Activated CD4-positive, alpha-beta T cell treated with anti-CD3 and anti-CD28 coated beads, Interleukin-2, amount 50 U/mL, for 16 hours (primary cell): ENCODE measurements around the gene SLC25A28.
"Not testable (repeated sequence)": the region's sequence is repeated elsewhere in the genome, so short reads cannot be mapped to it uniquely, and the experiment has no call there.

Experiments used
- DNase-seq: peaks from one replicate; pipeline ENCODE4 v3.0.0-alpha.2; 2020

The SLC25A28 gene

DNA sequence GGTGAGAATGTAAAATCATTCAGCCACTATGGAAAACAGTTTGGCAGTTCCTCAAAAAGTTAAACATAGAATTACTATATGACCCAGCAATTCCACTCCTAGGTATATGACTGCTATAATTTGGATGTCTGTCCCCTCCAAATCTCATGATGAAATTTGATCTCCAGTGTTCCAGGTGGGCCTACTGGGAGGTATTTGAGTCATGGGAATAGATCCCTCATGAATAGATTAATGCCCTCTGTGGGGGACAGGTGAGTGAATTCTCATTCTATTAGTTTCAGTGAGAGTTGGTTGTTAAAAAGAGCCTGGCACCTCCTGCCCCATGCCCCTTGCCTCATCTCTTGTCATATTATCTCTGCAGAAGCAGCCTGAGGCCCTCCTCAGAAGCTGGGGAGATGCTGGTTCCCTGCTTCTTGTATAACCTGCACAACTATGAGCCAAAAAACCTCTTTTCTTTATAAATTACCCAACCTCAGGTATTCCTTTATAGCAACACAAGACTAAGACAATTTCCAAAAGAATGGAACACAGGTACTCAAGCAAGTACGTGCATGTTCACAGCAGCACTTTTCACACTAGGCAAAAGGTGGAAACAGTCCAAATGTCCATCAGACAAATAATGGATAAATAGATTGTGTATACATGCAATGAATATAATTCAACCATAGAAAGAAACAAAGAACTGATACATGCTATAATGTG is 8.8 kb upstream of the SLC25A28 start:
- no peak for DNase-seq

DNA sequence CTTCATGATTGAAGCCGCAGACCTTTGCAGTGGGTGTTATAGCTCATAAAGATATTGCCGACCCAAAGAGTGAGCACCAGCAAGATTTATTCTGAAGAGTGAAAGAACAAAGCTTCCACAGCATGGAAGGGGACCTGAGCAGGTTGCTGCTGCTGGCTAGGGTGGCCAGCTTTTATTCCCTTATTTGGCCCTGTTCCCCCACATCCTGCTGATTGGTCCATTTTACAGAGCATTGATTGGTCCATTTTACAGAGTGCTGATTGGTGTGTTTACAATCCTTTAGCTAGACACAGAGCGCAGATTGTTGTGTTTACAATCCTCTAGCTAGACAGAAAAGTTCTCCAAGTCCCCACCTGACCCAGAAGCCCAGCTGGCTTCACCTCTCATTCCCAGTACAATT is 4.9 kb upstream of the SLC25A28 start:
- DNase-seq = not testable (repeated sequence)

DNA sequence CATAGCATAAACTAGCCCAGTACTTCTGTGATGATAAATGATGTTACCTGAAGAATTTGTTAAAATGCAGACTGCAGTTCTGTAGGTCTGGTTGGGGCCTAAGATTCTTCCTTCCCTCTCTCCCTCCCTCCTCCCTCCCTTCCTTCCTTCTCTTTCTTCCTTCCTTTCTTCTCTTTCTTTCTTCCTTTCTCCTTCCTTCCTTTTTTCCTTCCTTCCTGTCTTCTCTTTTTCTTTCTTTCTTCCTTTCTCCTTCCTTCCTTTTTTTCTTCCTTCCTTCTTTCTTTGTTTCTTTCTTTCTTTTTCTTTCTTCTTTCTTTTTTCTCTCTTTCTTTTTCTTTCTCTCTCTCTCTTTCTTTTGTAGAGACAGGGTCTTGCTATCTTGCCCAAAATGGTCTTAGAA is 3.7 kb upstream of the SLC25A28 start:
- DNase-seq = no peak

DNA sequence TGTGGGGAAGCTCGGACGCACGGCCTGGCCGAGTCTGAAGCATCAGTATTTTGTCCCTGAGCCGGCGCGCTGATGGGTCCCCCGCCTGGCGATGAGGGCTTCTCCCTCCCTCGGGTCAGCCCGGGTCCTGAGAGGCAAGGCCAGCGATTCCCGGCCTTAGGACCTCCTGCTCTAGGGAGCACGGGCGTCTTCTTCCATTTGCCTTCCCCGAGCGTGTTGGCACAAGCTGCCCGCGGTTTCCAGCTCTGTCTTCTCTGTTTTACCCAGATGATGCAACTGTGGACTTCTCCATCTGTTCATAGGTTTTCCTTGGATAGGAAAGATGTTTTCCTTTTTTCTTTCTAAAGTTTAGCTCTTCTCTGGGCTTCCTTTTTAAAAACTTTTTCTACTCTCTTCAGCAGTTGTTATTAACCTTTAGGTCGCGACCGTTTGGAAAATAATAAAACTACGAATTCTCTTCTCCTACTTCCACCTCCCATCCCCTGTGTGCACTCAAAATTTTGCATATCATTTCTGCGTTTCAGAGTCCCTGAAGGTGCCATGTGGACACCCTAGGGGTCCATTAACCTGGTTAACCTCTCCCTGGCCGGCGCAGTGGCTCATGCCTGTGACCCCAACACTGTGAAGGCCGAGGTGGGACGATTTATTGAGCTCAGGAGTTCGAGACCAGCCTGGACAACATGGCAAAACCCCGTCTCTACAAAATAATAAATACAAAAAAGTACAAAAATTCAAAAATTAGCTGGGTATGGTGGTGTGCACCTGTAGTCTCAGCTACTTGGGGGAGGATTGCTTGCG is 1.4 kb upstream of the SLC25A28 start:
- no peak for DNase-seq

DNA sequence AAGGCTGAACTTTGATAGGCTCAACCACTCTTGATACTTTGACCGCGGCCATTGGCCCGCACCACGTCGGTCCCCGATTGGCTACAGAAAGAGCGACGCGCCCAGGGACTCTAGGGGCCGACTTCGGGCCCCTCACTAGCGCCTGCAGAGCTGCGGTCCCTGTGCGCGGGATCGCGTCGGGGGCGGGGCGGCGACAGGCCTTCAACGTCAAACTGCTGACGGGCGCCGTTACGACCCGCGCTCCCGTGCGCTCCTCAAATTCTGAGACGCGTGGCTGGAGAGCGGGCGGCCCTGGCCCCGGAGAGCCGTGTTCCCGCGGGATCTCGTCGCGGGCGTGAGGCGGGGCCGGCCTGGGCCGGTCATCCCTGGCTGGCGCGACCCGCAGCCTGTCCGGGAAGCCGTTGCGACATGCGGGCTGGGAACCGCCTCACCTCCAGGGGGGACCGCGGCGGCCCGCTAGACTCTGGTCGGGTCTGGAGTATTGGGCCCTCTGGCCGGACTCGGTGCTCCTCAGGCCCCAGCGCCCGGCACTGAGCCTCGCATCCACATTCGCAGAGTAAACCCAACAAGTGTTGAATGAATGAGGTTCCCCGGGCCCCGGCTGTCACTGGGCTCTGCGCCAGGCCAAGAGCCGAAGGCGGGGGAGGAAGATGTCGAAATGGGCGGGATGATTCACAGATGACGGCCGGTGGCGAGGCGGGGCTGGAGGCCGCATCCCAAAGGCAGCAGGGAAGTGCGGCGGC is 643 bp upstream of the SLC25A28 start:
- DNase-seq = peak; percentile 77

DNA sequence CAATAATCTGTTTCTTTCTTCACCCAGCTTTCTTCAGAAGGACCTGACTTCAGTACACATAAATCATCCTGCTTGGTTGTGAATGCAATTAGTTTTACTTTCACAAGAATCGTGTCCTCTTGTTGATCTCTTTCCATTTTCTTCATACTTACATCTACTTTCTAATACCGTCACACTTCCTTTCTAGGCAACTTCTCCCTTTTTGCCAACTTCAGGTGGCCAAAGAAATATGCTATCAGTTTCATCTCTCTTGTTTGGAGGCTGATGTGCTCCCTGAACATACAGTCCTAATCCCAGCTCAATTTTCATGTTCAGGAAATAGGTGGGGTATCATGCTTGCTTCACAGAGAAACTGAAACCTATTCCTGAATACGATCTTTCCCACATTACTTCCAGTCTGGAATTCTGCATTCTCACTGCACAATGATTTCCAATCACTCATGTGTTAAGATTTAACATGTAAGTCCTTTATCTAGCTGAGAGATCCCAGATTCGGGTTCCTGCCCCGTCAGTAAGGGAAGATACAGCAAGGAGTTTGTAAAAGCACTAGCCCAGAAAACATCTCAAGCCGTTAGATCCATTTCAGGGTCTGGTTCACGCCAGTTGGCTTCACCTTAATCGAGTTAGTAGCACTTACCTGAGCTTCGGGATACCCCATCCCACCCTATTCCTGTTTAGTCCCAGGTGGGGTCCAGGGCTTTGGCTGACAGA is 994 bp downstream of the SLC25A28 start:
- peak; percentile 45 for DNase-seq

DNA sequence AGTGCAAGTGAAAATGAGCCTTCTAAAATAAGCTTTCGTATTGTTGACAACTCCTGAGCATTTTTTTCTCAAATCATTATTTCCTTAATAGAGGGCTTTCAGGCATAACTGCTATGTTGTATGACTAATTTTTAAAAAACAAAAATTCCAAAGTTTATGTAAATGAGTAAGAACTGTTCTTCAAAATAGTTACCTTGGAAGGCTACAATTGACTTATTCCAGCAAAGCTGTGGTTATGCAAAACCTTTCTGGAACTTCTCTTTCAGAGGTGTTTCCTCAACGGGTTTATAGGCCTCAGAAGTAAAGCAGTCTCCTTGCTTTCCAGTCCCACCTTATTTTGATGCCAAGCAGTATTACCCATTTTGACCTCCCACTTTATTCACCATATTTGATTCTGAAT is 2.5 kb downstream of the SLC25A28 start:
- DNase-seq = no peak

DNA sequence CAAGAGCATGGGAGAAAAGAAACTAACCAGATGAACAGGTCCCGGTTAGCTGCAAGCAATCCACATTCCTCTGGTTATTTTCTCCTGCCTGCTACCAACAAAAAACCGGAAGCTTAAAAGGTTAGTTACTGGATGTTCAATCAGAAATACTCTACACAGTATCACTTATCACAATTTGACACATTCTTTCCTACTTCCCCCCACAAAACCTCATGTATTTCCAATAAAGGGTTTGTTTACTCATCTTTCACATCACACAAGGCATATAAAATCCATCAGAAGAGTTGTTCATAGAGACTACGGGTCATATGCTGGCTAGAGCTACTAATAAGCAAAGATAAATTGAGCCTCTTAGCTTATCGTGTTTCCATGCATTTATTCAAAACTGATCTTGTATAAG is 4.8 kb downstream of the SLC25A28 start:
- DNase-seq = peak; percentile 47

DNA sequence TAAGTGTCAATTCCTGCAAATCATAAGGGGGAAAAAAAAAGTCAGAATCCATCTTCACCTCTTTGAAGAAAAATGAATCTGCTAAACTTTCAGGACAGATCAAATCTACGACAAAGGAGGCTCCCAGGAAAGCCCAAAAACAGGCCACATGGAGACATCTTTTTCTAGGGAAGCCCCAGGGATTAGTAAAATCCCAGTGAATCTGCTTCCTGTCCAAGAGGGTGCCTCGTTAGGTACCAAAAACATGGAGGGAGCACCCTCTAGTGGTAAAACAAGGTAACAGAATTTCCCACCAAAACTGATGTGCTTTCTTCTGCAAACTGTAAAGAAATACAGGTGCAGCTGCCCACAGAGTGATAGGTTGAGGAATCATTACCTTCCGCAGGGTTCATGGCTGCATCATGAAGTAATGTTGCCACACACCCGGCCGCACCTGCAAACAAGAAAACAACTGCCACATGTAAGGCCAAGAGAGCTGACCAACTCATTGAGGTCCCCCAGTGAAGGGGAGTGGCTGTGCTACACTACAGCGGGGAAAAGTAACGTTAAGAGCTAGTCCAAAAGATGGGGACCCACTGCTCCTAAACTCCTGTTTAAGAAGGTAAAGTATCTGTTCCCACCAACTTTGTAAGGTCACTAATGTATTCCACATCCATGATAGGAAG is 7.9 kb downstream of the SLC25A28 start:
- peak; percentile 65 for DNase-seq

DNA sequence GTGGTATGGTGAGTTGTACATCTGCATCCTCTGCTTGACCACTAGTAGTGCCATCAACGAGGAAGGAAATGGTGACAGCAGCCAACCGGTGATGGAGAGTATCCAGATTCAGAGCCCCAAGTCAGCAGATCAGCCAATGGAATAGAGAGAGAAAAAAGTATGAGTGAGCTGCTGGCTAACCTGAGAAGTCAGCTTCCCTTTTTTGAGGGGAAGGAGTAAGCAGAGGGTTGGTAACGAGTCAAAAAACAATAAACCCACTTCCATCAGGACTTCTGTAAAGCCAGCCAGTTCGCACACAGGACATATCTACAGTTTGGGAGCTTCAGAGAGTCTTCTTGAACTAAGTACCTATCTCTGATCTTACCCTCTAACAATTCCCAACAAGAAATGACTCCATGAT is 8.9 kb downstream of the SLC25A28 start:
- DNase-seq = no peak

DNA sequence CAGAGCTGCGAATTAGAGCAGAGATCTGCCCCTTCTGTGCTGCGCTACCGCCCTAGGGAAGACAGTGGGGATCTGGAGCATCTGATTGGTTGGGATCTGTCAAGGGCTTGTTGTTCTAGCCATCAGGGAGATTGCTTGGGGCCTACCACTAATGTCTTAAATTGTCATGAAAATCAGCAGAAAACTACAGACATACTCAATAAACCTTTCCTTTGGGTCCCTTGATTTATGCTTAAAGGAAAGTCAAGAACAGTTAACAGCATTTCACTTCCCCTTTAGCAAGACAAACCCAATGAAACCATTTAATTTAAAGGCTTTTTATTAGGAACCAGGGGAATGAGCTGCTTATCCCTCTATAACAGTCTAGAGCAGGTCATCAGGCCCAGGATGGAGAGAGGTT is 10.0 kb downstream of the SLC25A28 start:
- DNase-seq = no peak

DNA sequence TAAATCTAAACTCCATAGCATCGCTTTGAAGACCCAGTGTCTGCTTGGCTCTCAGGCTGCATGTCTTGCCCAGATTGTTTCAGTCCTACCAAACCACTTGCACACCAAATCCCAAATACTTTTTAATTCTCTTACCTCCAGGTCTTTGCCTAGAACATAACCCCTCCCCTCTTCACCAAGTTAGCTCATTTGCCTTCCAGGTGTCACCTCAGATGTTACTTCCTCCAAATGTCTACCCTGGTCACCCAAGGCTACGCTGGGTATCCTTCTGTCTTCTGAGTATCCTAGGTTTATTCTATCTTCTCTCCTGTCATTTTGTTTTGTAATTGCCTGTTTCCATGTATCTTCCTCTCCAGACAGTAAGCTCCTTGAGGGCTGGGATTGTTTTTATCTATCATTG is 11.1 kb downstream of the SLC25A28 start:
- DNase-seq = no peak

DNA sequence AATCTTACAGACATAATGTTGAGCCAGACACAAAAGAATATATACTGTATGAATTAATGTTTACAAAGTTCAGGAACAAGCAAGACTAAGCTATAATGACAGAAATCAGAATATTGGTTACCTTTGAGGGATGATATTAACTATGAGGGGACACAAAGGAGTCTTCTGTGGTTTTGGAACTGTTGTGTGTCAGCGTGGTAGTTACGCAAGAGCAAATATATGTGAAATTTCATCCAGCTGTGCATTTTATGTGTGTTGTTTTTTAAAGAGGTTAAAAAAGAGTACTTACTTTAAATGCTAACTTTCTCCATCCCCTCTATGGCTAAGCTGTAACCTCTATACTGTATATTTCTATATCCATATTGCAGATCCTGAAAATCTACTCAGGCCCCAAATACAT is 14.9 kb downstream of the SLC25A28 start:
- no peak for DNase-seq

DNA sequence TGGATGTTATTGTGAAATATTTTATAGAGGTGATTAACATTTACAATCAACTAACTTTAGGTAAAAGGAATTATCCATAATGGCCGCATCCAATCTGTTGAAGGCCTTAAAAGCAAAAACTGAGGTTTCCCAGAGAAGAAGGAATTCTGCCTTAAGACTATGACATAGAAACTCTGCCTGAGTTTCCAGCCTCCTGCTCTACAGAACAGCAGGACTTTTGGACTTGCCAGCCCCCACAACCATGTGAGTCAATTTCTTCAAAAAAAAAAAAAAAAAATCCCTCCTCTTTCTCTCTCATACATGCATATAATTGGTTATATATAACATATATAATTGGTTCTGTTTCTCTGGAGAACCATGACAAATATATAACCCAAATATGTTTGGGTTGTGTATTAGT is 15.4 kb downstream of the SLC25A28 start:
- no peak for DNase-seq

DNA sequence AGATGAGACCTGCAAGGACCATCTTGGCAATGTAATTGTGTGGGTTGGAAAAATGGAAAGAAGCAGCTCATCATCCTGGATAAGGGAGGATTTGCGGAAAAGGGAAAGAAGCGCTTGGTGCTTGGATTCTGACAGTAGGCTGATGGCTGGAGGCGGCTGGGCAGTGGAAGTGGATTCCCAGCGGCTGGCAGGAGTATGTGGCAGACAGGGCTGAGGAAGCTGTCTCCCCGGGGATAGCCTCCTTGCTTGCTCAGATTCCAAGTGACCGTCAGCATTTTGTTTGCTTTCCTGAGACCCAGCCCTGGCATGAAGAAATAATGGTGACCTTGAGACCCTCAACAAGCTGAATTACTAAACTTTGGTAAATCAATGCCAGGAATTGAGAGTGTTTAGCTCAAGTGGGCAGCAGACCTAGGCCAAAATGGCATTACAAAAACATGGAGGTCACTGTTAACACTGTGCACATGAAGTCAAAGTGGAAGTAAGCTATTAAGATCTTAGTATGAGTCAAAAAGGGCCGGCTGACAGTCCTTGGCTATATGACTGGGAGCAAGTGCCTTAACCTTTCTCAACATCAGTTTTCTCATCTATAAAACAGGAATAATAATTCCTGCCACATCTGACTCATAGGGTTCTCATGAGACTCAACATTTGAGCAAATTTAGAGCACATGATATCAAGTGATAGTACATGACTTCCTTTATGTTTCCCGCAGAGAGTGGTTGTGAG is 21.3 kb downstream of the SLC25A28 start:
- no peak for DNase-seq

DNA sequence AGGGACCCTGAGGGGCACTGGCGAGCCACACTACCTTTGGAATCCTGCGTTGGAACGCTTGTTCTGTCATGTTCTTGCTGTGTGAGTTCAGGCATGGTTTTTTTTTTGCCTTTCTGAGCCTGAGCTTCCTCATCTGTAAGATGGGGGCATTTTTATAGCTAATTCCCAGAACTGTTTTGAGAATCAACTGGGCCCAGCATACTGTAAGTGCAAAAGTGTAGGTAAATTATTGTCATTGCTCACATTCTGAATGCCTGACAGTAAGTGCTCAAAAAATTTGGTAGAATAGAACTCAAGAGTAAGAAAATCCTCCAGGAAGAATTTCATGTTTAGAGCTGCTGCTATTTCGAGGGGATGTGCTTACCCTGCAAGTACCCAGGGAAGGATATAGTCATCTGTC is 22.2 kb downstream of the SLC25A28 start:
- DNase-seq = no peak

DNA sequence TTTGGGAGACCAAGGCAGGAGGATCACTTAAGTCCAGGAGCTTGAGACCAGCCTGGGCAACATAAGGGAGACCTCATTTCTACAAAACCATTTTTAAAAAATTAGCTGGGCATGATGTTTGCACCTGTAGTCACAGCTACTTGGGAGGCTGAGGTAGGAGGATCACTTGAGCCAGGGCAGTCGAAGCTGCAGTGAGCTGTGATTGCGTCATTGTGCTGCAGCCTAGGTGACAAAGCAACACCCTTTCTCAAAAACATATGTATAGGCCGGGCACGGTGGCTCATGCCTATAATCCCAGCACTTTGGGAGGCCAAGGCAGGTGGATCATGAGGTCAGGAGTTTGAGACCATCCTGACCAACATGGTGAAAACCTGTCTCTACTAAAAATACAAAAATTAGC is 23.5 kb downstream of the SLC25A28 start:
- DNase-seq = not testable (repeated sequence)

DNA sequence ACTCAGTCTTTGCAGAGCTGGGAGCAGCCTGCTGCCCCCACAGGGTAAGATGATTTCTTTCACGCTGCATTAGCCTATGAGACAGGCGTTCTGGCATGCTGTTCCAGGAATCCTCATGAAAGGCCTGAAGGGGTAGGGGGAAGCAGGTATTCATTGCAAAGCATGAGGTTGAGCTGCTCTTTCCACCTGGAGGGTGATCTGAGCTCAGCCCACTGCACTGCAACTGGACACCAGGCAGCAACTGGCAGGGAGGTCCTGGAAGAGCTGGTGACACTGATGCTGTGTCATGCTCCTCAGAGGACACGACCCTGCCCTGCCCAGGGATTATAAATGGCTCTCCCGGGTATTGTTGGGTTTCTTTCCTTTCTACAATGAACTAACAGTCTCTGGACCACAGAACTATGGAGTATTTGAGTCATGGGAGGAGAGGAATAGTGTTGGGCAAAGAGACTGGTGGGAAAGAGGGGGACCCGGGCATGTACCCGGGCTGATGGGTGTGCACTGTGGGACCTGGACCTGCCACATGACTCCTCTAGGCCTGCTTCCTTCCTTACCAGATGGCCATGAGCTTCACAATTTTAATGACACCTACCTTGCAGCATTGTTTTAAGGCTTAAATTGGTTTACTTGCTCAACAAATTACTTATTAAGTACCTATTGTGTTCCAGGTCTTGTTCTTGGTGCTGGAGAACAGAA is 24.3 kb downstream of the SLC25A28 start:
- DNase-seq = no peak

DNA sequence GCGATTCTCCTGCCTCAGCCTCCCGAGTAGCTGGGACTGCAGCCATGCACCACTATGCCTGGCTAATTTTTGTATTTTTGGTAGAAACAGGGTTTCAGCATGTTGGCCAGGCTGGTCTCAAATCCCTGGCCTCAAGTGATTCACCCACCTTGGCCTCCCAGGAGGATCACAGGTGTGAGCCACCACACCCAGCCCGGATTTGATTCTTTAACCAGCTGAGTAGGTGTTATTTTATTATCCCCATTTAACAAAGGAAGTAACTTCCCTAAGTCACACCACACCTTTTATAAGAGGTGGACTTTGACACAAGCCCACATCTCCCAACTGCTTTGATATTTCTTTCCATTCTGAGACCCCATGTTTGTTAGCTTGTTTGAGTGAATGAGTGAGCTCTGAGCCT is 25.0 kb downstream of the SLC25A28 start:
- no peak for DNase-seq

DNA sequence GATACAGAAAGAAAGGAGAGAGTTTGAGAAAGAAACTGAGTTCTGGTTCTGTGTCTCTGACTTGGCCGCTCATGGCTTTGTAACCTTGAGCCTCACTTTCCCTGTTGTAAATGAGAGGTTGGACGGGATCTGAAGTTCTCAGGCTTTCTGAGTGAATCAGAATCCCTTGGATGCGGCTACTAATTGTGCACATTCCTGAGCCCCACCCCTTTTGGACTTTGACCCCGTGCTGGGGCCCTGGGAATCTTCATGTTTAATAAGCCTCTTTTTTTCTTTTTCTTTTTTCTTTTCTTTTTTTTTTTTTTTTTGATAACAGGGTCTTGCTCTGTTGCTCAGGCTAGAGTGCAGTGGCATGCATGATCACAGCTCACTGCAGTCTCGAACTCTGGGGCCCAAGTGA is 26.9 kb downstream of the SLC25A28 start:
- DNase-seq = no peak

DNA sequence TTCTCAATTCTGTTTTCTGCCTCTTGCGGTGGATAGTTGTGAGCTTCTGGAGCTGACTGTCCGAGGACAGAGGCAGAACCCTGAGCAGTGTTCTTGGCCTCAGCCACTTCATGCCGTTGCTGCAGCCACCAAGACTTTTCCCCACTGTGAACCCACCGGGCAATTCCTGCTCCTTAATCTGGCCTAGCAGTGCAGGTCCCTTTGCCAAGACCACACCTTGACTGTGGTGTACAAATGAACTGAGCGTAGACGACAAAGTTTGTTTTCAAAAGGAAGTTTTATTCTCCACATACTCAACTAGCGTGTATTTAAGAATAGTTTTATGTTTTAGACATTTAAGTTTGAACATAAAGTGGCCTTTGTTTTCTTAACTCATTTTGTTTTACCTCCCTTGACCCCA is 29.4 kb downstream of the SLC25A28 start:
- no peak for DNase-seq
